ENCODE measurements around the gene WASF2. TPM values are rescaled to one million over a fixed set of nuclear protein-coding genes. Genes with fewer than 3 reads are reported as not detected.
"Not testable (repeated sequence)": the region's sequence is repeated elsewhere in the genome, so short reads cannot be mapped to it uniquely, and the experiment has no call there.

WASF2 gene
- total RNA-seq, 2 experiments from 2014 or later = 139 to 148 TPM

DNA sequence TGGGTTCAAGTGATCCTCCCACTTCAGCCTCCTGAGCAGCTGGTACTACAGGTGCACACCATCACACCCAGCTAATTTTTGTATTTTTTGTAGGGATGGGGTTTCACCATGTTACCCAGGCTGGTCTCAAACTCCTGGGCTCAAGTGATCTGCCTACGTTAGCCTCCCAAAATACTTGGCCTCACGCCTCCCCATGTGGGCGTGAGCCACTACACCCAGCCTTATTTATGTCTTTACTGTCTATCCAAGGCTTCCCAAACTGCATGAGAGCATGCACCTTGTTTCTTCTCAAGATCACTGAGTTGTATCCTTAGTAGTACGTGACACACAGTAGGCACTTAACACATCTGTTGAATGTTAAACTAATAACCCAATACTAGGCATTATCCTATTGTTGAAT, 14.2 kb downstream of the WASF2 start:
- Mint-ChIP-seq H3K4me3 (no peak overlapping the region), H3K27me3 (no peaks in the 10 kb centered on the region), H3K4me1 (peaks cover 41% of the 10 kb centered on the region), H3K36me3 (peaks cover 35% of the 10 kb centered on the region), H3K27ac (no peak overlapping the region), H3K9me3 (no peaks in the 10 kb centered on the region)
- no peak for DNase-seq
- POLR2A ChIA-PET = interaction anchor here (1.4 kb wide), 1 partner anchor 14 kb away, joined by 3 read pairs; the partner anchor contains the start of gene WASF2
- no peak for ATAC-seq (ENCODE audit: low read depth)

GRCh38 chr1:27473755-27474154, 16.2 kb downstream of the WASF2 start:
- H3K4me3 Mint-ChIP-seq = peak overlapping the region; percentile 18
- peak; percentile 47 for ATAC-seq (ENCODE audit: low read depth)
- H3K27me3 Mint-ChIP-seq = no peaks in the 10 kb centered on the region
- POLR2A ChIA-PET = no interaction called here
- H3K27ac Mint-ChIP-seq = no peak overlapping the region
- no peaks in the 10 kb centered on the region for H3K9me3 Mint-ChIP-seq
- peaks cover 51% of the 10 kb centered on the region for H3K4me1 Mint-ChIP-seq
- H3K36me3 Mint-ChIP-seq = peaks cover 44% of the 10 kb centered on the region
- no peak for DNase-seq

DNA sequence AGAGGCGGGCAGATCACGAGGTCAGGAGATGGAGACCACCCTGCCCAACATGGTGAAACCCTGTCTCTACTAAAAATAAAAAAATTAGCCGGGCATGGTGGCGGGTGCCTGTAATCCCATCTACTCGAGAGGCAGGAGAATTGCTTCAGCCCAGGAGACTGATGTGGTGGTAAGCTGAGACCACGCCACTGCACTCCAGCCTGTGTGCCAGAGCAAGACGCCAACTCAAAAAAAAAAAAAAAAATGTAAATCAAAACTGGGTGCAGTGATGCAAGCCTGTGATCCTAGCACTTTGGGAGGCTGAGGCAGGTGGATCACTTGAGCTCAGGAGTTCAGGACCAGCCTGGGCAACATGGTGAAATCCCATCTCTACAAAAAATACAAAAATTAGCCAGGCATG, 17.9 kb downstream of the WASF2 start:
- H3K27me3 Mint-ChIP-seq; DNase-seq; ATAC-seq (ENCODE audit: low read depth); H3K4me3 Mint-ChIP-seq; H3K27ac Mint-ChIP-seq; H3K9me3 Mint-ChIP-seq; POLR2A ChIA-PET: not testable (repeated sequence)
- peaks cover 44% of the 10 kb centered on the region for H3K36me3 Mint-ChIP-seq
- peaks cover 45% of the 10 kb centered on the region for H3K4me1 Mint-ChIP-seq

- Mint-ChIP-seq H3K4me3 (no peak overlapping the region), H3K36me3 (peaks cover 37% of the 10 kb centered on the region), H3K4me1 (peaks cover 40% of the 10 kb centered on the region), H3K27ac (no peak overlapping the region), H3K27me3 (no peaks in the 10 kb centered on the region), H3K9me3 (no peaks in the 10 kb centered on the region)
- POLR2A ChIA-PET = no interaction called here
- ATAC-seq (ENCODE audit: low read depth) (no peak), DNase-seq (no peak)
These were observed 18.5 kb downstream of the WASF2 start for GRCh38 chr1:27471477-27471876.

DNA sequence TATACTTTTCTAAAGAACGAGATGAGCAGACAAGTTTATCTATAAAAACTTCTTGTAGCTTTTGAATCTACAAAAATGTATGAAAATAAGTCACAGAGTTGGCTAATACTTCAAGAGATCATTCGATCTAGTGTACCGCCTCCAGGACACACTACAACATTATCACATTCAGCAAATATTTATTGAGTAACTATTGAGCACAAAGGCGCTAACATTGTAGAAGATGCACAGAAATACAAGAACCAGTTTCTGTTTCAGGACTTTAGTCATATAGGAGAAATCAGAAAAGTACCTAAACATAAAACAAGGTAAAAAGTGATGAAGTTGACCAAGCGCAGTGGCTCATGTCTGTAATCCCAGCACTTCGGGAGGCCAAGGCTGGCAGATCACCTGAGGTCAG, 20.6 kb downstream of the WASF2 start:
- no peak for ATAC-seq (ENCODE audit: low read depth)
- no peak overlapping the region for H3K27ac Mint-ChIP-seq
- H3K4me1 Mint-ChIP-seq = peaks cover 34% of the 10 kb centered on the region
- H3K9me3 Mint-ChIP-seq = no peaks in the 10 kb centered on the region
- POLR2A ChIA-PET = no interaction called here
- H3K27me3 Mint-ChIP-seq = no peaks in the 10 kb centered on the region
- peaks cover 41% of the 10 kb centered on the region for H3K36me3 Mint-ChIP-seq
- H3K4me3 Mint-ChIP-seq = no peak overlapping the region
- DNase-seq = no peak

DNA sequence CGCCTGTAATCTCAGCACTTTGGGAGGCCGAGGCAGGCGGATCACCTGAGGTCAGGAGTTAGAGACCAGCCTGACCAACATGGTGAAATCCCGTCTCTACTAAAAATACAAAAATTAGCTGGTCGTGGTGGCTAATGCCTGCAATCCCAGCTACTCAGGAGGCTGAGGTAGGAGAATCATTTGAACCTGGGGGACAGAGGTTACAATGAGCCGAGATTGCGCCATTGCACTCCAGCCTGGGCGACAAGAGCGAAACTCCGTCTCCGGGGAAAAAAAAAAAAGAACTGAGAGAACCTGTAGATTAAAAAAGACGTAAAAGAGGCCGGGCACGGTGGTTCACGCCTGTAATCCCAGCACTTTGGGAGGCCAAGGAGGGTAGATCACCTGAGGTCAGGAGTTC, 21.6 kb downstream of the WASF2 start:
- POLR2A ChIA-PET = interaction anchor here (0.7 to 0.9 kb wide), 3 partner anchors 22 to 111 kb away, joined by 3 to 4 read pairs (median 3); partner anchors contain the start of gene WASF2
- not testable (repeated sequence) for H3K4me3 Mint-ChIP-seq, H3K27ac Mint-ChIP-seq

DNA sequence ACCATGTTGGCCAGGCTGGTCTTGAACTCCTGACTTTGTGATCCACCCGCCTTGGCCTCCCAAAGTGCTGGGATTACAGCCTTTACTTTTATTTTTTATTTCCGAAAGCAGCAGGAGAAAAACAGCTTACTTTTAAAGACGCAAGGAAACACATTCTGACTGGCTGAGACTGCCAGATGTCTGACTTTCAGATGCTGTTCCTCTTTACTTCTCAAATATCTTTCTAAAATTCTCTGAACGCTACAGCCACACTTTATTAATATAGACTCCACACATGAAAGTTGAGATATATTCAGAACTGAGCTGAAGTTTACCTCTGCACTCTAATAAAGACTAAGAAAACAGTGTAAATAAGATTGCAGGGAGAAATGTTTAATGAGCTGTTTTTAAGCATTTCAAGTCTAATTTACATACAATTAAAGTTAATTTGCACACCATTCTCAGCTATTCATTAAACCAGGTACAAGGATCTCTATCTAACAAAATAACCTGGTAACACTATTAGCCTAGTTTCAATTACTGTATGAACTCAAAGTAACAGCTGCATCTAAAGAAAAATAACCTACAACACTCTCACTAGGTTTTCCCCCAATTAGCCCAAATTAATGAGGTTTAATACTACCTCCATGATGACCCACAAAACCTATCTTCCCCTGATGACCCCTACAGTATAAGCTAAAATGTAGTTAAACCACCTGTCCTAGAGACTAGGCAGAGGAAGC, 24.9 kb downstream of the WASF2 start:
- no peaks in the 10 kb centered on the region for H3K9me3 Mint-ChIP-seq
- H3K27me3 Mint-ChIP-seq = no peaks in the 10 kb centered on the region
- ATAC-seq (ENCODE audit: low read depth) = no peak
- H3K36me3 Mint-ChIP-seq = peaks cover 31% of the 10 kb centered on the region
- no peak for DNase-seq
- H3K4me3 Mint-ChIP-seq = no peak overlapping the region
- no peak overlapping the region for H3K27ac Mint-ChIP-seq
- peaks cover 23% of the 10 kb centered on the region for H3K4me1 Mint-ChIP-seq
- POLR2A ChIA-PET = interaction anchor here (0.8 kb wide), 1 partner anchor 365 kb away, joined by 3 read pairs; no protein-coding TSS in a partner anchor

More for the DNA sequence above, 21.6 kb downstream of the WASF2 start:
- H3K9me3 Mint-ChIP-seq; H3K27me3 Mint-ChIP-seq; DNase-seq; ATAC-seq (ENCODE audit: low read depth): not testable (repeated sequence)
- Mint-ChIP-seq H3K4me1 (peaks cover 24% of the 10 kb centered on the region), H3K36me3 (peaks cover 38% of the 10 kb centered on the region)

GRCh38 chr1:27463916-27464315, 26.1 kb downstream of the WASF2 start:
- H3K9me3 Mint-ChIP-seq; H3K27ac Mint-ChIP-seq; POLR2A ChIA-PET; DNase-seq; H3K4me3 Mint-ChIP-seq; ATAC-seq (ENCODE audit: low read depth); H3K27me3 Mint-ChIP-seq: not testable (repeated sequence)
- H3K36me3 Mint-ChIP-seq = peaks cover 21% of the 10 kb centered on the region
- H3K4me1 Mint-ChIP-seq = peaks cover 18% of the 10 kb centered on the region

- H3K36me3 Mint-ChIP-seq; H3K27ac Mint-ChIP-seq; POLR2A ChIA-PET; H3K9me3 Mint-ChIP-seq; DNase-seq; ATAC-seq (ENCODE audit: low read depth); H3K4me3 Mint-ChIP-seq; H3K27me3 Mint-ChIP-seq: not testable (repeated sequence)
- H3K4me1 Mint-ChIP-seq = peaks cover 34% of the 10 kb centered on the region
These were observed 31.4 kb downstream of the WASF2 start for GRCh38 chr1:27458521-27458920.

GRCh38 chr1:27455139-27455811, 34.7 kb downstream of the WASF2 start:
- H3K27ac Mint-ChIP-seq = peak overlapping the region; percentile 84
- no peaks in the 10 kb centered on the region for H3K27me3 Mint-ChIP-seq
- no peak for DNase-seq
- H3K4me1 Mint-ChIP-seq = peaks cover 36% of the 10 kb centered on the region
- peak overlapping the region; percentile 68 for H3K4me3 Mint-ChIP-seq
- POLR2A ChIA-PET = interaction anchor here (0.7 to 1.7 kb wide), 2 partner anchors 35 to 71 kb away, joined by 4 to 10 read pairs; partner anchors contain the start of gene WASF2
- H3K36me3 Mint-ChIP-seq = peaks cover 4% of the 10 kb centered on the region
- peak; percentile 88 for ATAC-seq (ENCODE audit: low read depth)
- no peaks in the 10 kb centered on the region for H3K9me3 Mint-ChIP-seq

DNA sequence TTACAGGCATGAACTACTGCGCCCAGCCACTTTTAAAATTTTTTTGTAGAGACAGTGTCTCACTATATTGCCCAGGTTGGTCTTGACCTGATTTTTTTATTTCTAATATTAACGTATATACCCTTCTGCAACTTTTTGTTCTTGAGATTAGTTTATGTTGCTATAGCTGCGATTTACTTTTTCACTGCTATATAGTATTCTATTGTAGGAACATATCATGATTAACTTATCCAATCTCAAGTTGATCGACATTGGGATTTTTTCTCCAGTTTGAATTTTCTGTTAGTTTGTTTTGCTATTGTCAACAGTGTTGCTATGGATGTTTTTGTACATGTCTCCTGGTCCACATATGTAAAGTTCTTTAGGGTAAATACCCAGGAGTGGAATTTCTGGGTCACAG, 35.4 kb downstream of the WASF2 start:
- ATAC-seq (ENCODE audit: low read depth) (no peak), DNase-seq (no peak)
- POLR2A ChIA-PET = interaction anchor here (0.7 to 1.7 kb wide), 2 partner anchors 36 to 629 kb away, joined by 3 to 10 read pairs; partner anchors contain the start of gene WASF2
- Mint-ChIP-seq H3K36me3 (peaks cover 9% of the 10 kb centered on the region), H3K4me1 (peaks cover 36% of the 10 kb centered on the region), H3K9me3 (no peaks in the 10 kb centered on the region), H3K27ac (peak overlapping the region; percentile 21), H3K27me3 (no peaks in the 10 kb centered on the region), H3K4me3 (peak overlapping the region; percentile 68)

- no peak for ATAC-seq (ENCODE audit: low read depth)
- no peaks in the 10 kb centered on the region for H3K9me3 Mint-ChIP-seq
- POLR2A ChIA-PET = interaction anchor here (1.0 to 1.4 kb wide), 2 partner anchors 13 to 86 kb away, joined by 4 read pairs; no protein-coding TSS in a partner anchor
- H3K4me3 Mint-ChIP-seq = no peak overlapping the region
- no peak for DNase-seq
- H3K27ac Mint-ChIP-seq = peak overlapping the region; percentile 51
- H3K4me1 Mint-ChIP-seq = peaks cover 44% of the 10 kb centered on the region
- H3K27me3 Mint-ChIP-seq = no peaks in the 10 kb centered on the region
- peaks cover 27% of the 10 kb centered on the region for H3K36me3 Mint-ChIP-seq
These were observed 38.6 kb downstream of the WASF2 start for GRCh38 chr1:27451343-27451742.

GRCh38 chr1:27448982-27449381, 41.0 kb downstream of the WASF2 start:
- Mint-ChIP-seq H3K4me3 (no peak overlapping the region), H3K36me3 (peaks cover 26% of the 10 kb centered on the region), H3K4me1 (peaks cover 40% of the 10 kb centered on the region), H3K27ac (no peak overlapping the region), H3K27me3 (no peaks in the 10 kb centered on the region), H3K9me3 (no peaks in the 10 kb centered on the region)
- POLR2A ChIA-PET = interaction anchor here (0.9 to 1.1 kb wide), 2 partner anchors 12 to 28 kb away, joined by 3 read pairs; no protein-coding TSS in a partner anchor
- no peak for DNase-seq
- ATAC-seq (ENCODE audit: low read depth) = no peak

All from activated naive CD8-positive, alpha-beta T cell treated with anti-CD3 and anti-CD28 coated beads, Interleukin-2, amount 10 ng/mL, durations not matched to agents 7 days and 5 days (primary cell).